ENCODE data around the gene DNAJC7. TPM values are rescaled to one million over a fixed set of nuclear protein-coding genes. Genes with fewer than 3 reads are reported as not detected.
A peak's percentile ranks its signal among the peaks of the same experiment; 100 is the strongest.

DNAJC7 gene
- total and polyA plus RNA-seq, 2 donors from 2014 or later: 88.1 to 141 TPM

DNA sequence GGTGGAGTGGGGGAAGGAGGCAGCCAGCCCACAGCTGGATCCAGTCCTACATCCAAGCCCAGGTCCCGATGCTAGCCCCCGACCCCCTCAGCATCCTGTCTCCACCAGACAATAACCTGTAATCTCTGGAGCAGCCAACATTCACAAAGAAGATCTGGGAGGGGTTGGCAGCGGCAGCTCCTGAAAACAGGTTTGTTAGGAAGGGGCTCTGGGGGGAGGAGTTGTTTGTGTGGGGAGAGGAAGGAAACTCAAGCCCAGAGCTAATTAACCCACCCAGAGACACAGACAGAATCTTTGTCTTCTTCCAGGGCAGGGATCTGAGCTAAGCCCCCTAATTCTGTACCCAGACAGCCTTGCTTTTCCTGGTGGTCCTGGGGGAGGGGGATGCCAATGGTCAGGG, 37.8 kb upstream of the DNAJC7 start:
- H3K9me3 ChIP-seq (ENCODE audit: control insufficient read depth in 2 of 3, insufficient read depth in 1 of 3, low read length in 3 of 3): no peaks in the 10 kb centered on the region
- H3K27me3 ChIP-seq (ENCODE audit: control insufficient read depth, insufficient read depth, low read length): no peaks in the 10 kb centered on the region
- H3K4me1 ChIP-seq (ENCODE audit: control insufficient read depth in 2 of 3, insufficient read depth in 2 of 3, low read depth in 1 of 3, low read length in 3 of 3): peaks cover 0 to 2% (median 0%) of the 10 kb centered on the region in 3 donors
- DNase-seq (peak in 3 of 5 donors; percentile 48 to 69 (median 63)), FAIRE-seq (no peak)
- no peak overlapping the region for H3K27ac ChIP-seq (ENCODE audit: low read depth in 2 of 2, low read length in 2 of 2)
- intact Hi-C loops (cut with DNase I): no loop called here
- no peak overlapping the region for H3K4me3 ChIP-seq (ENCODE audit: low read length in 3 of 3)
- TF ChIP-seq, protein P1, sequence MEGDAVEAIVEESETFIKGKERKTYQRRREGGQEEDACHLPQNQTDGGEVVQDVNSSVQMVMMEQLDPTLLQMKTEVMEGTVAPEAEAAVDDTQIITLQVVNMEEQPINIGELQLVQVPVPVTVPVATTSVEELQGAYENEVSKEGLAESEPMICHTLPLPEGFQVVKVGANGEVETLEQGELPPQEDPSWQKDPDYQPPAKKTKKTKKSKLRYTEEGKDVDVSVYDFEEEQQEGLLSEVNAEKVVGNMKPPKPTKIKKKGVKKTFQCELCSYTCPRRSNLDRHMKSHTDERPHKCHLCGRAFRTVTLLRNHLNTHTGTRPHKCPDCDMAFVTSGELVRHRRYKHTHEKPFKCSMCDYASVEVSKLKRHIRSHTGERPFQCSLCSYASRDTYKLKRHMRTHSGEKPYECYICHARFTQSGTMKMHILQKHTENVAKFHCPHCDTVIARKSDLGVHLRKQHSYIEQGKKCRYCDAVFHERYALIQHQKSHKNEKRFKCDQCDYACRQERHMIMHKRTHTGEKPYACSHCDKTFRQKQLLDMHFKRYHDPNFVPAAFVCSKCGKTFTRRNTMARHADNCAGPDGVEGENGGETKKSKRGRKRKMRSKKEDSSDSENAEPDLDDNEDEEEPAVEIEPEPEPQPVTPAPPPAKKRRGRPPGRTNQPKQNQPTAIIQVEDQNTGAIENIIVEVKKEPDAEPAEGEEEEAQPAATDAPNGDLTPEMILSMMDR (IDR thresholded peaks at IDR 0.05; ENCODE audit: borderline replicate concordance, extremely low read depth, insufficient read depth): no peak
- H3K36me3 ChIP-seq (ENCODE audit: control insufficient read depth in 2 of 3, insufficient read depth in 3 of 3, low read length in 3 of 3): no peaks in the 10 kb centered on the region
- no peak overlapping the region for H3K9ac ChIP-seq (ENCODE audit: low read length in 3 of 3)

DNA sequence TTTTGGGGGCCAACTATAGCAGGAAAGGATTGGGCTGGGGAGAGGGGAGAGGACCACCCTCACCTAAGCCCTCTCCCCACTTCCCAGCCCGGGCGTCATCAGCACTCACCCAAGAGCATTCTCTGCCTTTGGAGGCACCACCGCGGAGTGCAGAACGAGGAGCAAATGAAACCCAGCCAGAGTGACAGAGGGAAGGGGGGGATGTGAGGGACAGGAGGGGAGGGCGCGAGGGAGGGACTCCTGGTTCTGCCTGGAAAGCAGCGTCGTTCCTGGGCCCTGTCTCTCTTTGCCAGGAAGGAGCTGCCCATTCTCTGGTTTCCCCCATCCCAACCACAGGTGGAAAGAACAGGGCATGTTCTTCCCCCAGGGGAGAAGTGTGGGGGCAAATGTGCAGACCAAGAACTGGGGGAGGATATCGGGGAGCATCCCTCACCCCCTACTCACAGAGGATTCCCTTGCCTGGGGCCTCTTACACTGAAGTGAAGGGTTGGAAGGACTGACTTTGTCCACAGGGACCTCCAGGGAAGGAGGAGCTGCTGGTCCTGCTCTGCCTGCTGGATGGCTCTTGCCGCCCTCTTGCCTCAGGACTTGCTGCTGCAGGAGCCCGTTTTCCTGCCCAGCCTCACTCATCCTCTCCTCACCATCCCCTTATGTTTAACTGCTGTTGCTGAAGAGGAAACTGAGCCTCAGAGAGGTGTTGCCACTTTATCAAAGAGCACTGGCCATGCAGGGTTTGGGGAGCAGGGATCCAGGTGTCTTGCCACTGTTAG, 36.7 kb upstream of the DNAJC7 start:
- intact Hi-C loops (cut with DNase I): no loop called here
- TF ChIP-seq, protein P1 (IDR thresholded peaks at IDR 0.05; ENCODE audit: borderline replicate concordance, extremely low read depth, insufficient read depth): no peak
- no peak overlapping the region for H3K9ac ChIP-seq (ENCODE audit: low read length in 3 of 3)
- H3K9me3 ChIP-seq (ENCODE audit: control insufficient read depth in 2 of 3, insufficient read depth in 1 of 3, low read length in 3 of 3): no peaks in the 10 kb centered on the region
- no peak overlapping the region for H3K4me3 ChIP-seq (ENCODE audit: low read length in 3 of 3)
- peak in 4 of 5 donors; percentile 58 to 77 (median 74) for DNase-seq
- peaks cover 0 to 2% (median 0%) of the 10 kb centered on the region in 3 donors for H3K4me1 ChIP-seq (ENCODE audit: control insufficient read depth in 2 of 3, insufficient read depth in 2 of 3, low read depth in 1 of 3, low read length in 3 of 3)
- no peak overlapping the region for H3K27ac ChIP-seq (ENCODE audit: low read depth in 2 of 2, low read length in 2 of 2)
- H3K27me3 ChIP-seq (ENCODE audit: control insufficient read depth, insufficient read depth, low read length): no peaks in the 10 kb centered on the region
- no peak for FAIRE-seq
- no peaks in the 10 kb centered on the region for H3K36me3 ChIP-seq (ENCODE audit: control insufficient read depth in 2 of 3, insufficient read depth in 3 of 3, low read length in 3 of 3)

- TF ChIP-seq, protein P1 (IDR thresholded peaks at IDR 0.05; ENCODE audit: borderline replicate concordance, extremely low read depth, insufficient read depth): no peak
- Histone ChIP-seq H3K27me3 (ENCODE audit: control insufficient read depth, insufficient read depth, low read length) (no peaks in the 10 kb centered on the region), H3K27ac (ENCODE audit: low read depth in 2 of 2, low read length in 2 of 2) (no peak overlapping the region), H3K4me3 (ENCODE audit: low read length in 3 of 3) (no peak overlapping the region), H3K36me3 (ENCODE audit: control insufficient read depth in 2 of 3, insufficient read depth in 3 of 3, low read length in 3 of 3) (no peaks in the 10 kb centered on the region), H3K9me3 (ENCODE audit: control insufficient read depth in 2 of 3, insufficient read depth in 1 of 3, low read length in 3 of 3) (no peaks in the 10 kb centered on the region), H3K4me1 (ENCODE audit: control insufficient read depth in 2 of 3, insufficient read depth in 2 of 3, low read depth in 1 of 3, low read length in 3 of 3) (peaks cover 0 to 2% (median 0%) of the 10 kb centered on the region in 3 donors), H3K9ac (ENCODE audit: low read length in 3 of 3) (no peak overlapping the region)
- no peak for FAIRE-seq
- DNase-seq: no peak
- intact Hi-C loops (cut with DNase I): no loop called here
Observed at GRCh38 chr17:42052346-42052877, 35.2 kb upstream of the DNAJC7 start.
